ENCODE results near the gene RASSF10.
"Not testable (repeated sequence)": the region's sequence is repeated elsewhere in the genome, so short reads cannot be mapped to it uniquely, and the experiment has no call there.

RASSF10 gene

GRCh38 chr11:13019313-13019712, 10.2 kb downstream of the RASSF10 start:
- DNase-seq: no peak

- no peak for DNase-seq
Observed at GRCh38 chr11:13023423-13023822, 14.3 kb downstream of the RASSF10 start.

GRCh38 chr11:13026722-13027121, 17.6 kb downstream of the RASSF10 start:
- no peak for DNase-seq

GRCh38 chr11:13028322-13028721, 19.2 kb downstream of the RASSF10 start:
- no peak for DNase-seq

- no peak for DNase-seq
Observed at GRCh38 chr11:13029872-13030271, 20.8 kb downstream of the RASSF10 start.

- DNase-seq: no peak
Observed at GRCh38 chr11:13030857-13031256, 21.7 kb downstream of the RASSF10 start.

GRCh38 chr11:13031349-13031748, 22.2 kb downstream of the RASSF10 start:
- no peak for DNase-seq

- no peak for DNase-seq
Observed at GRCh38 chr11:13033760-13034533, 24.8 kb downstream of the RASSF10 start.

GRCh38 chr11:13035711-13036110, 26.6 kb downstream of the RASSF10 start:
- DNase-seq: no peak

- DNase-seq: no peak
Observed at GRCh38 chr11:13036235-13036634, 27.1 kb downstream of the RASSF10 start.

- no peak for DNase-seq
Observed at GRCh38 chr11:13038366-13038765, 29.2 kb downstream of the RASSF10 start.

GRCh38 chr11:13039126-13039525, 30.0 kb downstream of the RASSF10 start:
- DNase-seq: no peak

GRCh38 chr11:13040969-13041561, 31.9 kb downstream of the RASSF10 start:
- DNase-seq: no peak

- no peak for DNase-seq
Observed at GRCh38 chr11:13042873-13043342, 33.8 kb downstream of the RASSF10 start.

GRCh38 chr11:13043912-13044628, 35.0 kb downstream of the RASSF10 start:
- DNase-seq: no peak

GRCh38 chr11:13045089-13045488, 36.0 kb downstream of the RASSF10 start:
- DNase-seq: not testable (repeated sequence)

GRCh38 chr11:13045734-13046133, 36.6 kb downstream of the RASSF10 start:
- no peak for DNase-seq

GRCh38 chr11:13046637-13047570, 37.8 kb downstream of the RASSF10 start:
- DNase-seq: no peak

GRCh38 chr11:13047884-13048283, 38.8 kb downstream of the RASSF10 start:
- no peak for DNase-seq

- no peak for DNase-seq
Observed at GRCh38 chr11:13051257-13051656, 42.1 kb downstream of the RASSF10 start.

- no peak for DNase-seq
Observed at GRCh38 chr11:13052130-13052571, 43.0 kb downstream of the RASSF10 start.
